T47D (cell line): Measurements from ENCODE around the gene HOXB8.

ENCODE experiments used
- DNase-seq, 2 experiments: peaks; one replicate each; pipeline versions ENCODE4 v3.0.0 to v3.0.0-alpha.2; 2011 to 2012; ENCODE audit warnings: low read depth in 1 of 2, low spot score in 1 of 2
- JUND ChIP-seq: IDR thresholded peaks from 2 replicates; pipeline ENCODE4 v1.6.1; 2012; ENCODE audit warnings: low read depth
- in situ Hi-C: cut with HindIII; loops from 2 replicates; pipeline ENCODE4 v1.10.0; 2016; ENCODE audit warnings: low sequenced_read_pairs, low pct_unique_long_range_greater_than_20kb

Gene HOXB8

DNA sequence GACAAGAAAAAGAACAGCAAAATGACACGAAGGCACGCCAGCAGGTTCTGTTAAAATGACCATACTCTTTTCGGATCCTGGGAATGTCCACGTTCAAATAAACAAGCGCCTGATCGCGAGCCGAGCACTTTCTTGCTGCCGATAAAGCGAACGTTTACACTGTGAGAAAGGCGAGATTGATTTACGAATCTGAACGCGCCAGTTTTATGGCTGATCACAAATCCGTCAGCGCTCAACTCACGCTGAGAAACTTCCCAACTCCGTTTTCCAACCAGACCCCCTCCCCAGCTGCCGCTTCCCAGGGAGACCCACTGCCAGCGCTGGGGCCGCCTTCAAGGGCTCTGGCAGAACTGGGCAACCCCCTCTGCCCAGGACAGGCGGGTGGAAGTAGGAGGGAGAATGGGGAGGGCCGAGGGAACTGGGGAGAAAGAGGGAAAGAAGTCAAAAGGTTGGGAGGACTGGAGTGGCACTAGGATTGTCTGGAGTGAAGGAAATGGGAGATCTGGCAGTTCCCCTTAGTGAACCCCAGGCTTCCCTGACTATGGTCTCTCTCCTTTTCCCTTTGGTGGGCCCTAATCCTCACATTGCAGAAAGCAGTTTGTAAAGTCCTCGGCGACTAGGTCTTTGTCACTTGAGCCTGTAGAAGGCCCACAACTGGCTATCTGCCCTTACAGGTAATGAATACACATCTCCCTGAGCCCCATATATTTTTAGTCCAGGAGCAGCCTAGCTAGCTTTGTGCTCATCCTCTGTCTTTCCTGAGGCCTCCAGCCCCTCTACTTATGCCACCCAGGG, 43.9 kb downstream of the HOXB8 start:
- DNase-seq: no peak
- no peak for TF ChIP-seq JUND
- in situ Hi-C loops: no loop called here

DNA sequence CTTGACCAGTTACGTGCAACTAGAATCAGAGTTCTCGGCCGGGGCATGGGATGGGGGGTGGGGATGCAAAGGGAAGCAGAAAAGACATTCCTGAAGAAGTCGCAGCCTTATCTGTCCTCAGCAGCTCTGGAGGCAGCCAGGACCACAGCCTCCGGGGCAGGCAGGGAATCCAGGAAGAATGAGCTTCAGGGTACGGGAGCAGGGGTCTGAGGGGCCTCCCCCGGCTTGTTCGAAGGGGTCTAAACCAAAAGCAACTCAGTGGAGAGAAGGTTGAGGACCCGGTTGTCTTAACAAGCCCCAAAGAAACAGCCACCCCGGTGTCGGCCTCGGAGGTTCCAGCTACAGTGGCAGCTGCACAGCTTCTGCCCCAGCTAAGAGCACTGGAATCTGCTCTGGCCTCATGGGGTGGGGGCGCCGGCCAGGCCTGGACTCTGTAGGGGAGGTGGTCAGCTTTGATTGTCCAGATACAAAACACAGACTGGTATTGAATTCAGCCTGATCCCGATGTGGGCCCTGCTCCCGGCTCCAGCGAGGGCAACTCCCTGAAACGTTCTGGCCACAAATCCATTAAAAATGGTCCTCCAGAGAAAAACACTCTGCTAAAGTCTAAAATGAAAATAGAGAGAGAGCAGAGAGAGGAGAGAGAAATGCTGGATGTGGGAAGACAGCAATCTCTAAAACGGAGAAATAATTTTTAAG, 44.6 kb downstream of the HOXB8 start:
- DNase-seq: no peak
- in situ Hi-C loops: no loop called here
- TF ChIP-seq JUND: no peak

DNA sequence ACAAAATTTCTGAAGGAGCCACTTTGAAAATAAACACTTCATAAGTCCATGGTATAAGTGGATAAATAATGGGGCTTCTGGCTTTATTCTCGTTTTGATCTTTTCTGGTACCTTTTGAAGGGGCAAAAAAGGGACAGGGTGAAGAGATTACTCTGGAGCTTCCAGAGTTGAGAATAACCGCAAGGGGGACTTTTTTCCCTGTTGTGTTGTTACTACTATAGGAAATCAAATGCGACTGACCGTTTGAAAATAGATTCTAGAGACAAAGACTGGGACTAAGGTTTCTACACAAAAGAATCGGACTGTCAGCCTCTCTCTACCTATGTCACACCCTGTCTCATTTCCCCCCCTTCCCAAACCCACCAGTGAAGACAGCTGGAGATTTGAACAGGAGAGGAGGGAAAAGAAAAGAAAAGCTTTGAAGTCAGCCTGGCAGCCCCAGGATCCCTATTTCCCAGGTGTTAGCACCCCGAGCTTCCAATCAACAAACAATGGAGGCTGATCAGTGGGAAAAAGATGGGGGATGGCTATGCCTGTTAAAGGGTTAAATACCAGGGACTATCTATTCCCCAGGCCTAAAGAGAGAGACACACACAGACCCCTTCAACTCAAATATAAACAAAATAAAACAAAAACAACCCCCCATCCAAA, 45.3 kb downstream of the HOXB8 start:
- TF ChIP-seq JUND: no peak
- no peak for DNase-seq
- in situ Hi-C loops: no loop called here

DNA sequence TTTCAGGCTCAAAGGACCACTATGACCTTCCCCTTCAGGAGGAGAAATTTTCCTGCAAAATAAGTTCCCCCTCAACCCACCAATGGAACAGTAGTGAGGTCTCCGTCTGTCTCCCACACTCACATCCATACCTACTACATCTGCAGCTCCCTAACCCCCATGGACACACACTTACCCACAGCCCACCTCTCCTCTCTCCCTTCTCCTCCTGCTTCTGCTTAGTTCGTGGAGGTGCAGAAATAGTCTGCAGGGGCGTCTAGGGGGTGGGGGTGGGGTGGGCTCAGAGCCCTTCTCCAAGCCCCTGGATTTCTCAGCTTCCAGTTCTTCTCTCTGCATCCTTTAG, 45.9 kb downstream of the HOXB8 start:
- no peak for DNase-seq
- TF ChIP-seq JUND: no peak
- in situ Hi-C loops: no loop called here

DNA sequence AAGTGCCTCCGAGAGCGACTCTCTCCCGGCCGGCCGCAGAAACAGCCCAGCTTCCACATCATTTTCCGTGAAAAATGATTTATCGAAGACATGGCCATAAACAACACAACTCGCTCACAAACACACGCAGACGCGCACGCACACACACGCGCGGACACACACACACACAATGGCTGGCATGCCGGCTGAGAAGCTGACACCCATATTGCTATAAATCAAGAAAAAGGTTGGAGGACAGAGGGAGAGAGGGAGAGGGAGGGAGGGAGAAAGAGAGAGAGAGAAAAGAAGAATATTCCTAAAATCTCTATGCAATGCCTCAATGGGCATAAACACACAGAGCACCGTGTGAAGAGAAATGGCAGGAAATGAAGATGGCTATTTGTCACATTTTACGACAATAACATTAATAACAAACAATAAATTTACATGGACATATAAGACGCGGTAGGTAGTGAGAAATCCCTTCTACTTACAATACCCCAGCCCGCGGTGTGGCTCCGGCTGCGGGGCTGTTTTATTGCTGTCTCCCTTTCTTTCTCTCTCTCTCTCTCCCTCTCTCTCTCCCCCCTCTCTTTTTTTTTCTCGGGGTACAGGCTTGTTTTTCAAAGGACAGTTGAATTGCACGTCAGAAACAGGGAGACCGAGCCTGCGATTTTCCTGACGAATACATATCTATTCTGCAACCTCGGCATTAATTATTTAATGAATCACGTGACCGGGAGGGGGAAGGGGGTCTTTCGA, 46.4 kb downstream of the HOXB8 start:
- TF ChIP-seq JUND: no peak
- no peak for DNase-seq
- in situ Hi-C loops: no loop called here

DNA sequence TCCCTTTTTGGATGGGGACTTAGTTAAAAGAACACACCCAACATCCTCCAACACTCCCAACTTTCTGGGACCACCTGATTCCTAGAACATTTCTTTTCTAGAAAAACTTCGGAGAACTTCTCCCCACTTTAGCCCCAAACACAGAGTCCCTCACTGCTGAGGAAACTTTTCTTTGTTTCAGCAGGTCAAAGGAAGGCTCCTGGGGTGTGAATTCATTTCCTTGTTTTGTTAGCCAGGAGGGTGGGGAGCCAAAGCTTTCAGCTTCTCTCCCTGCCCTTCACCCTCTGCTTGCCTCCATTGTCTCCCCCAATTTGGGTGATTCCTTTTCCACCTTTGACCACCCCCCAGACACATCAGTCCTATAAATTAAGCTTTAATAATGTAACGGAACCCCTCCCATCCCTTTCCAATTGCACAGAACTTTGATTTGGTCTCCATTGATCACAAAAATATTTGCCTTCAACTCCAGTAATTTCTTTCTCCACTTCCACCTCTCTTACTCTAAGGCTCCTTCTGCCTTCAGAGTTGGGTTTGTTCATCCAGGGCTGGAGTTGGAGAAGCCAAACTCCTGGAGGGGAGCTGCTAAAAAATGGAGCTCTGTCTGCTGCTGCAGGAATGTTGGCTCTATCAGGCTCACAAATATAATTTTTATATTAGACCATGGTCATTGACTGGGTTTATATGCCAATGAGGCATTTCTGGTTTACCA, 47.3 kb downstream of the HOXB8 start:
- TF ChIP-seq JUND: no peak
- no peak for DNase-seq
- in situ Hi-C loops: no loop called here

GRCh38 chr17:48567209-48567608, 47.9 kb downstream of the HOXB8 start:
- DNase-seq: no peak
- TF ChIP-seq JUND: no peak
- in situ Hi-C loops: no loop called here

GRCh38 chr17:48566717-48567116, 48.4 kb downstream of the HOXB8 start:
- in situ Hi-C loops: no loop called here
- no peak for TF ChIP-seq JUND
- no peak for DNase-seq

GRCh38 chr17:48565925-48566710, 49.0 kb downstream of the HOXB8 start:
- TF ChIP-seq JUND: no peak
- in situ Hi-C loops: no loop called here
- no peak for DNase-seq

- in situ Hi-C loops: no loop called here
- TF ChIP-seq JUND: no peak
- no peak for DNase-seq
Measured at GRCh38 chr17:48565022-48565554, 50.0 kb downstream of the HOXB8 start.
